ENCODE measurements around the gene ZBED6.

GRCh38 chr1:203828002-203828401 lies 32.6 kb downstream of the ZBED6 start:
- TF ChIP-seq CTCF (IDR thresholded peaks at IDR 0.05; ENCODE audit: low read depth, low read length) (no peak), POLR2A (IDR thresholded peaks at IDR 0.05; ENCODE audit: extremely low read depth, insufficient read length) (no peak)
